ENCODE results near the gene DPYD.

The DPYD gene

DNA sequence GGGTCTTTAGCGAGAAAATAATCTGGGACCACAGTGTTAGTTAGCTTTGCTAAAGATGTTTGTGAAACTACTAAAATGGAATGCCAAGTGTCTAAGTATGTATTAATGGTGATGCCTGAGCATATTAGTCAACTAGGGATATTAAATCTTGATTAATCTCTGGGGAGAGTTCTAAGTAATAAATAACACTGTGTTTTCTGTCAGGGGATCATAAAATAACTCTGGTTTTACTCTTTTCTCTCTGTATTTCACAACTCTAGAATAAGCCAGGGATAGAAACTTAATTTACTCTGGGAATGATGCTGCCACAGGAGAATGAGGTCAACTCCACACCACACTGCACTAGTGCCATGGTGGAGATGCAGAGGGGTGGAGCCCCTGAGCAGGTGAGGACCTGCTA, 800.0 kb downstream of the DPYD start:
- DNase-seq, result no peak

DNA sequence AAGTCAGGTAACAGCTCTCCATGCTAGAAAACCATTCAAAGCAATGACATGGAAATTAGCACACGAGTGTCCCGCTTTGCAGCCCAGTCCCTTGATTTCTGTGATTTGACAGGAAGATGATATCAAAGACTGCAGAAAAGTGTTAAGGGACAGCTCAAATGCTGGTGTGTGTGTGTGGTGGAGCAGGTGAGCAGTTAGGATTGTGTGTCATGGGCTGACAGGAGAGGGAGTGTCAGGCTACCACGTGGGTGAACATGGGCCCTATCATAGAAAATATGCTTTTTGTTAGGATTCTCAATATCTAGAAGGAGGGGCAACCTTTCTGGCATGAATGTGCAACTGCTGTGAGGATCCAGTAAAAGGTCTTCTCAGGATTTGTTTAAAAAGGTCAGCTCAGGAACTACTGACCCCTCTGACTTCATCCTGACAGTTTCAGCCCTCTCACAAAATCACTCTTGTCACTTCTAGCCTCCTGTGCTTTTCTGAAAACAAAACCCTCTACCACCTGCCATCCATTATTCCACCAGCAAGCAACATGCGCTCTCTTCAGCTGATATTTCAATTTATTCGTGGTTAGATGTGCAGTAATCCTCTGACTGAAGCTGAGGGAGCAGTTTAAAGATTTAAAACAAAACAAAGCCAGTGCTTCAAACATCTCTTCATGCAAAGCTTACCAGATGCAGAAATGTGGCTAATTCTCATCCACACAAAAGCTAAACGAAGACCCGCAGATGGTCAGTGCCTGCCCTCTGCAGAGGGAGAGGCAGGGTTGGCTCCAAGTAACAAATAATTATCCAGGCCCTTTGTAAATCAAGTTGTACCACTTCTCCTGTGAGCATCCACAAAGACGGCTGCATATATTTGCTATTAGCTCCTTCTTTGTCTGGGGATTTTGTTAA, 801.3 kb downstream of the DPYD start:
- DNase-seq, result no peak

DNA sequence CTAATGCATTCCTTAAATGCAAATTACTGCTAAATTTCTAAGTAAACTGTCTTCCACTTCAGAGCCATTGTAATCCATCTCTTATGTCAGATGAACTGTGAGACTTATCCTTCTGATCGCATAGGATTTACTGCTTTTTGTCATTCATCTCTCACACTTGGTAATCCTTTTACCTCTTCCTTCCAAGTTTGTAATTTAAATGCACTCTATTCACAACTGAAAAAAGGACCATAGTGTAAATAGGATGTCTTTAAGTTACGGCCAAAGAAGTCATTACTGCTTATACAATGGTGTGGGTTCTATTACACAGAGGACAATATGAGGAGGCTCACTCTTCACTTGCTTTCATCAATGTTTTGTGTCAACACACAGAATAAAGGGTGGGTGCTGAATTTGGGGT, 806.0 kb downstream of the DPYD start:
- no peak for DNase-seq

DNA sequence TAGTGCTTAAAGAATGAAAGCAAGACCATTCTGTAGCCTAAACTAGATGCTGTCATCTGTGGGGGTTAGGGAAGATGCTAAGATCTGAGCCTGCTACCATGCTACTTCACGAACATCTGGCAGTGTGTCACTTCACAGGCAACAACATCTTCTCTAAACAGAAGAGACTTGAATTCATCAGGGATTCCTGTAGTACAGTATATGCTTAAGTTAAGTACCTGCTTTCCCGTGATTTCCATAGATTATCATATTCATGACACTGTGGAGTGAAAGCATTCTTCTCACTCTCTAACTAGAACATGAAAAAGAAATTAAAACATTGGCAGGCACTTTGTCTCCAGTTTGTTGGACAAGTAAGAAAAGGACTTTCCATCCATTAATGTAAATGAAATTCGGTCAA, 808.4 kb downstream of the DPYD start:
- DNase-seq, result no peak

DNA sequence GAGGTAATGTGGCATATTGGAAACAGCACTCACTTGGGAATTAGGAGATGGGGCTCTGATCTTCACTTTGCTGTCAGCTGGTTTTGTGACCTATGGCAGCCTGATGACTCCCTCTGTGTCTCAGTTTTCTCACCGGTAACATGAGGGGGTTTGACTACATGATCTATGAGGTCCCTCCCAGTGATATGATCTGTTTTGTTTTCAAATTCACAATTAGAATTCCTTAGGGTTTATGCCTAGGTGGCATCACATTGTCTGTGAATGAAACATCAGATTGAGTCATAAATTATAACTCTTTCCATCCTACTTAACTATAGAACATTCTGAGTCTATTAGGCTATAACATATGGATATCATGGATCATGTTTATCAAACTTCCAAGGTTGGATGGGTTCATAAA, 812.7 kb downstream of the DPYD start:
- DNase-seq, result no peak

DNA sequence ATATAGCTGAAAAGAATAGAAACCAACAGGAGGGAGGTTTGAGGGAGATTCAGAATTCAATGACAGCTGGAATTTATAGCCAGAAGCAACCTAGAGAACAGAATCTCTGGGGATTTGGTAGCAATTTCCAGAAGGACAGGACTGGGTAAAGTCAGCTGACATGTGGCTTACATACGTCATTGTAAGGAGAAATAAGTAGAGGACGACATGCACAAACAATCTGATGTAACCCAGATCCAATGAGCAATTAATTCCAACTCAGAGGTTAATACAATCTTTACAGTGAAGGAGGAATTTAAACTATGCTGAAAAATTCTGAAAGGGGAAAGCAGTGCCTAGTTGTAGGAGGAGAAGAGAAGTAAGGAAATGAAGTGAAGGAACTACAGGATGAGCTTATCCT, 815.3 kb downstream of the DPYD start:
- no peak for DNase-seq

DNA sequence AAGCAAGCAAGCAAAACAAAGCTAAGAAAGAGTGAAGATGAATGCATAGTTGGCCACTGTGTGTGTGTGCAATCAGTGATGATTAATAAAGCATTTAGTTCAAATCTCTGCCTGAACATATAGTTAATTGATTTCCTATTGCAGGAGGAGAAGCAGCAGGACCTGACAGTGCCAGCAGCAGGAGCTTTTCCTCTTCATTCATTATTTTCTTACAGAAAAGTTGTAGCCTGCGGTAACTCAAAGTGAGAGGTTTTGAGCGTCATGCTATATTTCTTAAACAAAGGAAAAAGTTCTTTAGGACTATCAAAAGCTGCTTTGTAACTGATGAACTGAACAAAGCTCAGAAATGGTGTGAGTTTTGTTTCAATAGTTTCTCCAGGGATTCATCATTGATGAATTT, 819.3 kb downstream of the DPYD start:
- no peak for DNase-seq

DNA sequence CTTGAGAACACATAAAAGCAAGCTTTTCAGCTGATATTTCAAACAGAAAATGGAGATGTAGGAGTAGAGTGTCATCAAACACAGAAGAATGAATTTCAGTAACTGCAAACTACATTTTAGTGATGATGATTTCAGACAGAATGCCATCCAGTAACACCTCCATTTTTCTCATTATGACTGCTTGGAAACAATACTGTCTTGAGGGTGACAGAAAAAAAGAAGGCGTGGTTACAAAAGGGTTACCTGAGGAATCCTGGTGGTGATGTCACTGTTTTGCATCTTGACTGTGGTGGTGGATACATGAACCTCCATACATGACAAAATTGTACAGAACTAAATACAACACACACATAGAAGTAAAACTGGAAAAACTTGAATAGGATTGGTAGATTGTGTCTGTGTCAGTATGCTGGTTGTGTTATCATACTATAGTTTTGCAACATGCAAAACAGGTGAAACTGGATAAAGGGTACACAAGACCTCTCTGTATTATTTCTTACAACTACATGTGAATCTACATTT, 823.4 kb downstream of the DPYD start:
- DNase-seq, result no peak

DNA sequence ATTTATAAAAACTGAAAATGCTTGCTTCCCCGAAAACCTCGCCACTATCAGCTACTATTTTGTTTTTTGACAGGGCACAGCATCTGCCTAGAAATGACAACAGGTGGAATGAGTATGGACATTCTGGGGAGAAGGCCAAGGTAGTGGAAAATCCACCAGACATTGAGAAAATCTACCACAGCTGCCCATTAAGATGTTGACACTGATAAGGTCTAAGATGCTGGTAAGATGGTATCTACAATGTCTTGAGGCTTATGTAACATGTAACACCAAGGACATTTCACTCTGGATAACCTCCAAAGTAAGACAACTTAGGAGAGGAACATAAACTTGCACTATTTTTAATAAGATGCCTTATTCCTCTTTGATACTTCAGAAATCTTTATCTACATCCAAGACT, 825.1 kb downstream of the DPYD start:
- DNase-seq, result no peak

DNA sequence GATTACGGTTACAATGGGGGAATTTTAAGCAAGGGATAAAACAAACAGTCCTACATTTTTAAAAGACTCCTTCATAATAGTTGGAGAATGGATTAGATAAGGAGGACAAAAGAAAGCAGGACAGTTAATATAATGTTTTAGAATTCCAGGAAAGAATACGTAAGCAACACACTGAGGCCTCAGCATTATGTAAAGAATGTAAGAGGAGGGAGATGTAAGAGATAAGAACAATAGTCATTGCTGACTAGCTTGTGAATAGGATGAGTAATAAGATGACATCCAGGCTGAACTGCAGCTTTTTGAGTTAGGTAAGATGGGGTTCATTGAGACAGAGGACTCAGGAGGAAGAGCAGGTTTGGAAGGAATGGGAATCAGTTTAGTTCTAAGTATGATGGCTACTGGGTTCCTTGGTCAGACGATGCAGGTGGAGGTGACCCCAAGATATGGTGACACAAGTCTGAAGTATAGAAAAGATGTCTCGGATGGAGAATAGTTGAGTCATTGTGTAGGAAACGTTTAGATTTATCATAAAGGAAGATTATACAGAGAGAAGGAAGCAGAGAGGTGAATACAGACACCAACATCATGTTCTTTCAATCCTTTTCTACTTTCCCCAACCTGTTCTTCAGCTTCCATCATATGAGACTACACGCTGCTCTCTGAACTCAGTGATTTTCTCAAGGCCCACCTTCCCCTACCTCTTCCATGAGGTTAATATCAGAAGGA, 826.4 kb downstream of the DPYD start:
- DNase-seq, result no peak

DNA sequence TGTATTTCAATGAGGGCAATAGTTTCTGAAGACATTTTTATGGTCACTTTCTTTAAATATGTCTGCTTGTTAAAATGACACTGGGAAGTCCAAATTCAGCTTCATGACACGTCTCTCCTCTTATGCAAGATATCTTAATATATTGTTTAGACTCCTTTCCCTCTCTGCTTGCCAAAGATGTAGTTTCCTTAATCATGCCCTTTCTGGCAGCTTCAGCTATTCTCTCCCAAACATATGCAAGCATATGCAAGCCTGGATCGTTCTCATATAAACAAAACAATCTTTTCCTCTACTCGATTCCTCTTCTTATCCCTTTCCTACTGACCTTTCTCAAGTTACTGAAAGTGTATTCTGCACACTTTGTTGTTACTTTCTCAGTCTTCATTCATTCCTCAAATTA, 827.1 kb downstream of the DPYD start:
- no peak for DNase-seq

DNA sequence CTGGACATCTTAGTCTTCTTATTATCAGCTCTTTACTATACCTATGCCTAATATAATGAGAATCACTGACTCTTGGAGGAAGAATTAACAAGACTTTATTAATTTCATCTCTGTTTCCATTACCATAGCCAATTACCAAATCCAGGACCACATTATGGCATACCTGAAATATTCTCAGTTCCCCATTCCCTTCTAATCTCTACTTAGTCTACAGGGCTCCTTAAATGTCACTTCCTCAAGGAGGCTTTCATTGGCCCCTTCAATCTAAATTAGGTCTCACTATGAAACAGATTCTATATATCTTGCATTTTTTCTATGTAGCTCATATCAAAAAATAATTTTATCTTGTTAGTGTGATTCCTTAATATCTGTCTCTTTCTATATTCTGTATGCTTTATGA, 828.0 kb downstream of the DPYD start:
- DNase-seq, result no peak

DNA sequence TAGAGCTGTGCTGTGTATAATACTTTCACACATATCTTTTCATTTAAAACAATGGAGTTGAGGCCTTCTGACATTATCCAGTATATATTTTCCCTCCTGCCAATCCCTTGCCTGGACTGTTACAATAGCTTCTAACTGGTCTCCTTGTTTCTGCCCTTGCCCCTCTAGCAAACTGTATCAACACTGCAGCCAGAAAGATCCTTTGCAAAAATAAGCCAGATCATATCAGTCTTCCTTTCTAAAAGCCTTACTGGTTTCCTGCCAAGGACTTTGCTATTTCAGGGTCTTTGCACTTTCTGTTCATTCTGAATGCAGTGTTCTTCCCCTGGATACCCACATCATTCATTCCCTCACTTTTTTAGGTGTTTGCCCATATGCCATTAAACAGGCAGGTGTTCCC, 829.2 kb downstream of the DPYD start:
- no peak for DNase-seq

DNA sequence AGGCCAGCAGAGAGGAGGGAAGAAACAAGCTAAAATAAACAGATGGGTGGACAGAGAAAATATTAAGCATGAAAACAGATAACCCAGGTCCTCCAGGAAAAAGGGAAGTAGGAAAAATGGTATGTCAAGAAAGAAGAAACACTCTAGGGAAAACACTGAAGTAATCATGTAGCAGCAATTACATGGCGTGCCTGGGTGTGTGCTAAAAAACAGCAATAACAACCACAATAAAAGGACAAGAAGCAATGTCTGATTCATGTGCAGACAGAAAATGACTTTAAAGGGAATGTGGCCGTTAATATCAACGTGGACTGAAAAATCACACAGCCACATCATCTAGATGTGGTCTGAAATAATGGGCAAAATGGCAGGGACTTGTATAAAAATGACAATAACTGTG, 829.6 kb downstream of the DPYD start:
- no peak for DNase-seq

DNA sequence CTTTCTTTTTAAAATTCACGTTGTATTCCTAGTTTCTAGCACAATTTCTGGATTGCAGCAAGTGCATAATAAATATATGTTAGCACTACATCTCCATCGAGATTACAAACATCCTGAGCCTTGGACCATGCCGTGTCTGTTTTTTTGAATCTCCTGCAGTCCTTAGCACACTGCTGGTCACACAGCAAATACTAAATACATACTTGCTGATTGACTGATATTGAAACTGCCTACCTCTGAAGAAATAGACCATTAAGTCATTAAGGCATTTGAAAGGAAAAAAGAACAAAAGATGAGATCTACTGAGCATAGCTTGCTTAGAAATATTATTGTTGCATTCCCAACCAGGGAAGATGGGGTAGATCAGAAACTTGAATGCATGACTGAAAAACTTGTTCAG, 830.1 kb downstream of the DPYD start:
- DNase-seq, result no peak

DNA sequence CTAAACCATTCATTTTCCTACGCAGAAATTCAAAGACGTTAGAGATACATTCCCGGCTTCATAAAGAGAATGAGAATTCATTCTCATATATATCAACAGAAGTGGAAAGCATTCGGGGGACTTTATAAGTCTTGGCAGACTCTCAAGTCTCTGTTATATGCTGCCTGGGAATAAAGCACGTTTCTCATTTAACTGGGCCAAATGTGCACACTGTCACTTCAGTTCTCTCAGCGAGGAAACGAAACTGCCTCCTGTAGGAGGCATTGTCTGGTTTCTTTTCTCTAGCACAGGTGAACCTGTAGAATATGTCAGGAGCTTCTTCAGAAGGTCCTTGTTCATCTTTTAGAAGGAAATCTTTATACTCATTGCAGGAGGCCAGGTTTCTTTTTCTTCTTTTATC, 831.7 kb downstream of the DPYD start:
- no peak for DNase-seq

DNA sequence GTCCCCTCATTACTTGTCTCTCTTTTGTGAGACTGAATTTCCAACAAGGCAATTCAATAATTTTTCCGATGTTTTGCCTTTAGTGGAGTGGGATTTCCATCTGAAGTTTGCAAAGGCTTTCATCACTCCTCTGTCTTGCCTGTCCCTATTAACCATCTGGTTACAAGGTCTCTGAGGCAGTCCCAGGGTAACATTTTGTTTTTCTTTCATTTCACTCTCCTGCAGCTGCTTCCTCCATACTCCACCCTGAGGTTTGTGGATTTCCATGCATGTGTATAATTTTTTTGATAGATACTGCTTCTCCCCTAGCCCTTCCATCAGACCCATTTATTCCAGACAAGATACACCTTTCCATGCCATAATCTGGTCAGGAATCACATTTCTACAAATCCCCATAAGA, 832.4 kb downstream of the DPYD start:
- no peak for DNase-seq

DNA sequence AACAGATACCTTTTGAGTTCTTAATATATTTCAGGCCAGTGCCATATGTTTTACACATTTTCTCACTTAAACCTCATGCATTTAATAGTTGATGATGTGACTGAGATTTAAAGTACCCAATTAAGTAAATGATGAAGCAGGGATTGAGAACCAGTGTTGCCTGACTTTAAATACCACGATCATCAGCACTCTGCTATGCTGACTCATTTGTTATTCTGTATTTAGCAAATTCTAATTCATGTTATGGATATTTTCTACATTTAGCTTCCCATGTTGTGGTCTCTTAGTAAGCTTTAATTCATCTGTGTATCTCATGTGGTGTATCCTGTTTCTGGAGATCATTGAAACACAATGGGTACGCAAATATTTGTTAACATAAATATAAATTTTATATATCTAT, 836.3 kb downstream of the DPYD start:
- no peak for DNase-seq

DNA sequence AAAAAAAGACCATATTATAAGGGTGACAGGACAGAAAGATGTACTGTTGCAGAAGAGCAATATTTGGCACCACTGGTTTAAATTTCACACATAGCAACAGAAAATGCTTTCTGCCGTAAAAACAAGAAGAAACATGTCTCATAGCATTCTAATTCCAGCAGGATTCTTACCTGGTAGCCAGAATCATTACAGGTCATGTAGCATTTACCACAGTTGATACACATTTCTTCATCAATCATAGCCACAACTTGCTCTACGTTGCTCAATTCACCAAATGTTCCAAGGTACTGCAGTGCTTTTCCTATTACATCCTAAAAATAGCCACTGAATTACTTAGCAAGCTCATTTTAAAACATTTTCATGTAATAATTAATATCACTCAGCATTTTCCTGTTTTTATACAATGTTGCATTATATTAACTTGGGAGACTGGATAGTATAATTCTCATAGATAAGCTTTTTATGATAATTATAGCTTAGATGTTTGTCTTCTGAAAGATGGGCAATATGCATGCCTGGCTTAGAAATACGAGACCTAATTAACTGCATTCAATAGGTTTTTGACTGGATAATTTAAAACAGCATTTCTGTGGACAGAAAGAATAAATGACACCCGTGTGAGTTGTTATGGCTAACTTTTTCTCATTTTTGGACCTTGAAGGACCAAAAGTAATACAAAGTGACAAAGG, 838.5 kb downstream of the DPYD start:
- no peak for DNase-seq

DNA sequence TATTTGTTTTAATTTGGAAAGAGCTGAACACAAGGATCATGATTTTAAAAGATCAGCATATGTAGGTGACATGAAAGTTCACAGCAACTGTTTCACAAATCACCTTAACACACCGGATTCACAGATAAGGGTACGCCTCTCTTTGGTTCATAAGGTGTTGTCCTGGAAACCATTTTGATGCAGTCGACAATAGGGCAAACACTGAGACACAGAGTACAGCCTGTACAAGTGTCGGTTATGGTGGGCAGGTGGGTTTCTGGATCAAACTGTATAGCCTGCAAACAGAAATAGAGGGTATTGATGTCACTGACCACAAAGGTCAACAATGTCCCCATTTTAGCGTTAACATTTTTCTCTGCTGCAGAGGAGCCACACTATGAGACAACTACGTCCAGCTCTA, 842.0 kb downstream of the DPYD start:
- no peak for DNase-seq

DNA sequence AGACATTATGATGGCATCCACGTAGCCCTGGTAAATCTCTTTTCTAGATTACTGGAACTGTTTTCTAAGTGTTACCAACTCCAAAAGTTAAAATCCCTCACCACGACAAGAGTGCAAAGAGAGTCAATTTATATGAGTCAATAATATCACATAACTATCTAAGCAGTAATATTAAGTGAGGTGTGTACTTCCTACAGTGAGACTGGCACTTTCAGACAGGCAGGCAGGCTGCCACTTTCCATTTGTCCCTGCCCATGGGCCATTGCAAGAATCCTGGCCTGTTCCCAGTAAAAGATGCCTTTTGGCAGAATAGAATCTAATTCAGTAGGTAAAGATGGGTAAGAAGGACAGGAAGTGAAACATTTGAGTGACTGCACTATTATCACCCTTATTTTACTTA, 843.6 kb downstream of the DPYD start:
- no peak for DNase-seq

DNA sequence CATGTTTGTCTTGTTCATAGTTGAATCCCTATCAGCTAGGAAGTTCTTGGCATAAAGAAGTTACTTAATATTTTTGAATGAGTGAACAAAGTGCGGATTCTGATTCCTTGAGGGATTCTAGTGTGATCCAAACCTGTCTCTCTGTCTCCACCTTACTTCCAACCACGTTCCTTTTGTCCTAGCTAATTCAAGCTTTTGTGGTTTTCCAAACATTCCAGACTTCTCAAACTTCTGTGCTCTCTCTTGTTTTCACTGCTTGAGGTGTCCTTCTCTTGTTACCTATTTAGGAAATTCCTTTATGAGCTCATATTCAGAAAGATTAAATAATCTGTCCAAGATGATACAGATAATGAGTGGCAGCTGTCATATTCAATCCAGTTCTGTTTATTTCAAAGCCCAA, 846.1 kb downstream of the DPYD start:
- DNase-seq, result no peak

DNA sequence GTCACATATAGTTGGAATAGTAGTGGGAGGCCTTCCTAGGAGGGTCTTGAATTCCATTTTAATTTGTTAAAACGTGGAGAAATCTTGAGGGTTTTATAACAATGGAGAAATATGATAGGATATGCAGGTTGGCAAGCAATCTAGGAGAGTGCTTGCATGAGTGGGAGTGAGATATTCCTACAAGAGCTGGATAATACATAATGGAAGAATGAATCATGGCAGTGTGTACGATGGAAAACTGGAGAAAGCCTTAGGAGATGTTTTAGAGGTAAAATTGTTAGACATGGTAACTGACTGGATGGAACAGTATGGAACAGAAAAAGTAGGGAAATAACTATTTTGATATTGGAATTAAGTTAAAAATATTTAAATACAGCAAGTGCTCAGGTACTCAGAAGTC, 846.9 kb downstream of the DPYD start:
- DNase-seq, result no peak

DNA sequence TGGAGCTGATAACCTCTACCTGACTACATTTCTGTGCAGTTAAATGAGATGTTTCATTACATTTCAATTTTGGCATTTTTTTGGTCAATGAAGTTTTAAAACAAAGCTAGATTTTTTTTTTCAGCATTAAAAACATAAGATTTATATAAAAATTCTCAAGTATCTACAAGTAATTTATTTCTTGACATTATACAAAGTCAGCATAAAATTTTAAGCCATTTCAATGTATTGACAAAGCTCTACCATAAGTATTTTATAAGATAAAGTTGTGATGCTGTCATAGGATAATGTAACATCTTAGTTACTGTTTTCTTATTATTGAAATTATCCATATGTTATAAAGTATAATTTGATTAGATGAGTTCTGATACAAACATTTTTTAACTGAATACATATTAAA, 847.7 kb downstream of the DPYD start:
- no peak for DNase-seq
